OCI-LY7 (cell line): ENCODE data around the gene AHNAK2.

ENCODE experiments used
- EZH2phosphoT487 ChIP-seq: fragments of 200-600 bp; sonication (generic); IDR thresholded peaks from 2 replicates; pipeline ENCODE4 v1.6.1; 2018; ENCODE audit warnings: low read depth, borderline replicate concordance, mild to moderate bottlenecking, mixed run types, antibody characterized with exemption, low read length, moderate library complexity, mixed read lengths
- TF ChIP-seq, protein P1 (sequence below): fragments of 200-600 bp; sonication (generic); conservative IDR thresholded peaks from 2 replicates; pipeline ENCODE4 v1.5.1; 2014; ENCODE audit warnings: mild to moderate bottlenecking, antibody characterized with exemption, low read length, moderate library complexity, mixed read lengths

DNA sequence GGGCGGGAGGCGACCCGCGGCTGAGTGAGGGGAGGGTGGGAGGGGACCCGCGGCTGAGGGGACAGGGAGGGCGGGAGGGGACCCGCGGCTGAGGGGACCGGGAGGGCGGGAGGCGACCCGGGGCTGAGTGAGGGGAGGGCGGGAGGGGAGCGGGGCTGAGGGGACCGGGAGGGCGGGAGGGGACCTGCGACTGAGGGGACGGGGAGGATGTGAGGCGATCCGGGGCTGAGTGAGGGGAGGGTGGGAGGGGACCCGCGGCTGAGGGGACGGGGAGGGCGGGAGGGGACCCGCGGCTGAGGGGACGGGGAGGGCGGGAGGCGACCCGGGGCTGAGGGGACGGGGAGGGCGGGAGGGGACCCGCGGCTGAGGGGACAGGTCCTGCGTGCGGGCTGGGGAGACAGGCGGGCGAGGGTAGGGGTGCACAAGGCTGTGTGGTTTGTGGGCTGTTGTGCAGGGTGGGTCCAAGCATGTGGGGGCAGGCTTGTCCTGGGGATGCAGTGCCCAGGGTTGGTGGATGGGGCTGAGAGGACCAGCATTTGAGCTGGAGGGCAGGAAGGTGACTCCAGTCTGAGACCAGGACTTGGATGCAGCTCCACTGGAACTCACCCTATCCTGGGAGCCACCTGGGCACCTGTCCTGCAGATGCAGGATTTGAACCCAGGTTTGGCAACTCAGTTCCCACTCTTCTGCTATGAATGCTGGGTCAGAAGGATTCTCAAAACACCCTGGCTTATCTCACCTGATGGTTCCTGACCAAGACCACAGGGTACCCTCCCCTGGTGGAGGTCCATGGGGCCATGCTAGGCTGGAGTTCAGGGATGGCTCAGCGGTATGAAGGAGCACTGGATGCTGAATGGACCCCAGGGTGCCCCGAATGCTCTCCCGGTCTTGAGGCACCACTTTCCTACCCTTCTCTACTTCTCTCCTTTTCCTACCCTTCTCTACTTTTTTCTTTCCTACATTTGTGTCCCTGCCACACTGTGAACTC, 44.1 kb downstream of the AHNAK2 start:
- TF ChIP-seq, protein P1, sequence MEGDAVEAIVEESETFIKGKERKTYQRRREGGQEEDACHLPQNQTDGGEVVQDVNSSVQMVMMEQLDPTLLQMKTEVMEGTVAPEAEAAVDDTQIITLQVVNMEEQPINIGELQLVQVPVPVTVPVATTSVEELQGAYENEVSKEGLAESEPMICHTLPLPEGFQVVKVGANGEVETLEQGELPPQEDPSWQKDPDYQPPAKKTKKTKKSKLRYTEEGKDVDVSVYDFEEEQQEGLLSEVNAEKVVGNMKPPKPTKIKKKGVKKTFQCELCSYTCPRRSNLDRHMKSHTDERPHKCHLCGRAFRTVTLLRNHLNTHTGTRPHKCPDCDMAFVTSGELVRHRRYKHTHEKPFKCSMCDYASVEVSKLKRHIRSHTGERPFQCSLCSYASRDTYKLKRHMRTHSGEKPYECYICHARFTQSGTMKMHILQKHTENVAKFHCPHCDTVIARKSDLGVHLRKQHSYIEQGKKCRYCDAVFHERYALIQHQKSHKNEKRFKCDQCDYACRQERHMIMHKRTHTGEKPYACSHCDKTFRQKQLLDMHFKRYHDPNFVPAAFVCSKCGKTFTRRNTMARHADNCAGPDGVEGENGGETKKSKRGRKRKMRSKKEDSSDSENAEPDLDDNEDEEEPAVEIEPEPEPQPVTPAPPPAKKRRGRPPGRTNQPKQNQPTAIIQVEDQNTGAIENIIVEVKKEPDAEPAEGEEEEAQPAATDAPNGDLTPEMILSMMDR, result no peak
- TF ChIP-seq EZH2phosphoT487, result no peak
